IPS-15b (cell line): ENCODE results near the gene CA12.

Experiments used
- H3K27me3 ChIP-seq: one replicate; pipeline ENCODE4 v1.6.1; 2013; ENCODE audit warnings: low read length; ENCODE audit not compliant: control insufficient read depth, insufficient read depth
- H3K36me3 ChIP-seq: one replicate; pipeline ENCODE4 v1.6.1; 2013; ENCODE audit warnings: low read length; ENCODE audit not compliant: control insufficient read depth, insufficient read depth
- H3K4me1 ChIP-seq: one replicate; pipeline ENCODE4 v1.6.1; 2013; ENCODE audit warnings: mild to moderate bottlenecking, low read length; ENCODE audit not compliant: control insufficient read depth, insufficient read depth
- H3K4me3 ChIP-seq: one replicate; pipeline ENCODE4 v1.5.1; 2013; ENCODE audit warnings: low read depth, low read length
- H3K9ac ChIP-seq: one replicate; pipeline ENCODE4 v1.6.1; 2013; ENCODE audit warnings: low read depth, mild to moderate bottlenecking, low read length
- H3K9me3 ChIP-seq: one replicate; pipeline ENCODE4 v1.6.1; 2013; ENCODE audit warnings: mild to moderate bottlenecking, low read length; ENCODE audit not compliant: control insufficient read depth, insufficient read depth

The CA12 gene

DNA sequence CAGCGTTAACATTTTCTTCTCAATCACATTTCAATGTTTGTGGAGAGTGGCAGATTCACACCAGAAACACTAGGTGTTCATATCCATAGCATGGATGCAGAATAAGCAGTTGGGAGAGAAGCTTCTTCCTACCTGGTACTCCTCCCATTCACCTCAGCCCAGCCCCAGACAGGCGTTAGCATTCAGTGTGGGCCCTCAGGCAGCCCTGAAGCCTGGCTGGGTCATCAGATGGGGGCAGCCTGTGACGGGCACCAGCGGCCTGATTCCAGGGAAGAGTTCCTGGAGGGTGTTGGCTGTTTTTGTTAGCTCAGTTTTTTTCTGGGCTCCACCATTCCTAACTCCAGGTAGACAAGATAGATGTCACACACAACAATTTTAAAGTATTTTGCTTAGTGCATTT is 73.2 kb downstream of the CA12 start:
- Histone ChIP-seq H3K27me3 (no peaks in the 10 kb centered on the region), H3K9me3 (no peaks in the 10 kb centered on the region), H3K4me1 (peaks cover 8% of the 10 kb centered on the region), H3K9ac (no peak overlapping the region), H3K4me3 (no peak overlapping the region), H3K36me3 (no peaks in the 10 kb centered on the region)

DNA sequence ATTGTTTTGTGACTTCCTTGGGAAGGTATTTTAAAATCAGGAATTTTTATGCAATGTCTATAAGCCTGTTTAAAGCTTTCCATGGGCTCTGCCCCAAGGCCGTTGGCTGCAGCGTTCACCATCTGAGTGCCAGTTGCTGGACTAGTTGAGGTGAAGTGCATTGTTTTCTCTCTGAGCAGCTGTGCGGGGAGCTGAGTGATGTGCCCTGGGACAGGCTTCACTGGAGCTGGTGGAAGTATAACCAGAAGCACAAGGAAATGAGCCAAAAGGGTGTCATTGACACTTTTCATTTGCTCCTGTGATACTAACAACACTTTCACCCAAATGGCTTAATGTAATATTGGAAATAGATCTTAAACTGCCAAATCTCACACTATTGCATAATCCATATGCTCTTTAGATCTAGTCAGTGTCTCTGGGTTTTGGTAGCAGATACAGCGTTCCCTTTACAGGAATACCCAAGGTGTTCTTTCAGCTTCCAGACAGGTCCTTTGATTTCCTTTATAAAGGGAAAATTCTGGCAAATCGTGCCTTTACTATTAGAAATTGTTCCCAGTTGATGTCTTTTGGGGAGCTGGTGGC is 75.1 kb downstream of the CA12 start:
- H3K27me3 ChIP-seq, result no peaks in the 10 kb centered on the region
- no peak overlapping the region for H3K9ac ChIP-seq
- H3K4me1 ChIP-seq, result no peaks in the 10 kb centered on the region
- no peak overlapping the region for H3K4me3 ChIP-seq
- no peaks in the 10 kb centered on the region for H3K36me3 ChIP-seq
- no peaks in the 10 kb centered on the region for H3K9me3 ChIP-seq

DNA sequence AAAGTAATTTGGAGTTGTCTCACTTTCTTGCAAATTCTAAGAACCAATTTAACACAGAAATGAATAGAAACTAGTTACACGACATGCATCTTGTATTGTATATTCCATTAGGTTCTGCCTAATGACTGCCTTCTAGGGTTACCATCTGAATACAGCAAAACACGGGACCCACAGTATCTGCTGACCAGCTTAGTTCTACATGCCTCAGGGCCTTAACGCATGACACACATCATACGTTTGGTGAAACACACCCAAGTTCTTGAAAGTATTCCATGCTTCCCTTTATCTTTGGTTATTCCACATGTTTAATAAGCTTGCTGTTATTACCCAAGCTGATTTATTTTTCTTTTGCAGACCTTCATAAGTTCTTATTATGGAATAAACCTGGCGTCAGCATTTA is 76.4 kb downstream of the CA12 start:
- no peaks in the 10 kb centered on the region for H3K9me3 ChIP-seq
- no peaks in the 10 kb centered on the region for H3K27me3 ChIP-seq
- H3K36me3 ChIP-seq, result no peaks in the 10 kb centered on the region
- H3K9ac ChIP-seq, result no peak overlapping the region
- no peak overlapping the region for H3K4me3 ChIP-seq
- no peaks in the 10 kb centered on the region for H3K4me1 ChIP-seq

DNA sequence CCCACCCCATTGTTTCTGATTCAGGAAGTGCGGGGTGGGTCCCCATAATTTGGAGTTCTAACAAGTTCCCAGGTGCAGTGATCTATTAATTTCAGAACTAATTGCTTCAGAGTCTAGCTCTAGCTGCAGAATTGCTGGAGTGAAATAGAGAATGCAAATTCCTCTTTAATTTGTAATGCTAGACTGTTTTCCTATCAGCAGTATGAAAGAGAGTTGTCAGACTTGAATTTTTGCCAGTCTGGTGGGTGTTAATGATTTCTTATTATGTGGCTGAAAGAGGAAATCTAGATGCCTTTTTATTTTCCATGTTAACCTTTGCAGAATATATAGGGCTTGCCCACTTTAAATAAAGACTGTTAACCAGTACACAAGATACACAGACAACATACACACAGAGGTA is 80.6 kb downstream of the CA12 start:
- peaks cover 2% of the 10 kb centered on the region for H3K4me1 ChIP-seq
- no peak overlapping the region for H3K4me3 ChIP-seq
- no peaks in the 10 kb centered on the region for H3K36me3 ChIP-seq
- no peaks in the 10 kb centered on the region for H3K27me3 ChIP-seq
- no peak overlapping the region for H3K9ac ChIP-seq
- no peaks in the 10 kb centered on the region for H3K9me3 ChIP-seq

DNA sequence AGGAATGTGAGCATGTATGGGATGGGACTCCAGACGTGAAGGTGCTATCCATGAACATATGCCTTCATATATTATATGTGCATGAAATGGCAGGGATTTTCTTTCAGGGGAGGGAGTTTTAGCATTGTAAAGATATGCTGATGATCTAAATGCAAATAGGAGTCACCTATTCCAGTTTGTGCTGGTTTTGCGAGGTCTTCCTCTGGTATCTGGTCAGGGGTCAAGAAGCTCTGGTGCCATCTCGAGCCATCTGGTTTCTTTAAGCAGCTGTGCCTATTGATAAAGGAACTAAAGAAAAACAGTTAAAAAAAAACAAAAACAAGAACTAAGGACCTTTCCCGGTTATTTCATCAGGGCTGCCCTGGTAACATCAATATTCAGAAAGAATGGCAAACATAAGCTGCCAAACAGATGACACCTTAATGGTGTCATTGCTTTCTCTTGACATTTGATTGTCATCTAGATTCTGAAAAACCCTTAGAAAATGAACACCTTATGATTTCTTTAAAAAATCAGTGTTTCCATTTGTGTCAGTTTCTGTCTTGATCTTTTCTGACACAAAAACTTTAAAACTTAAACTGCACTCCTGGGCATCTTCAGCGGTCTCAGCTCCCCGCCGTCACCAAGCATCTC is 81.6 kb downstream of the CA12 start:
- Histone ChIP-seq H3K9ac (no peak overlapping the region), H3K4me3 (no peak overlapping the region), H3K27me3 (no peaks in the 10 kb centered on the region), H3K9me3 (no peaks in the 10 kb centered on the region), H3K4me1 (peaks cover 2% of the 10 kb centered on the region), H3K36me3 (no peaks in the 10 kb centered on the region)

DNA sequence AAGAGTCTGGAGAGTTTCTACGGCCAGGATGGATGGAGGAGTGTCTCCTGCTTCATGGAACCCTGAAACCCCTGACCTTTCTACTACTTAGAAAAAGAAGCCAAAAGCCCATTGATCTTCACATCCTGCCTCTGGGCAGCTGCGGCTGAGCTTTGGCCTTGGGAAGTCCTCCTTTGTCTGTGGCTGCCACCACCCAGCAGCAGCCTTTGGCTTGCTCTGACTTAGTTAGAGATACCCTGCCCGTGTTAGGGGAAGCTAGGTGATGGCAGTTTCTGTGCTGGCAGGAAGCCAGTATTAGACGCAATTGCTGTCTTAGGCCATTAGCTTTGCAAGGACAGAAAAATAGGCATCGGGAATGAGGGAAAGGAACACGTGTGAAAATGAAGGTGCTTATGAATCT is 85.5 kb downstream of the CA12 start:
- Histone ChIP-seq H3K9me3 (no peaks in the 10 kb centered on the region), H3K4me3 (no peak overlapping the region), H3K9ac (no peak overlapping the region), H3K36me3 (no peaks in the 10 kb centered on the region), H3K27me3 (no peaks in the 10 kb centered on the region), H3K4me1 (peaks cover 2% of the 10 kb centered on the region)

DNA sequence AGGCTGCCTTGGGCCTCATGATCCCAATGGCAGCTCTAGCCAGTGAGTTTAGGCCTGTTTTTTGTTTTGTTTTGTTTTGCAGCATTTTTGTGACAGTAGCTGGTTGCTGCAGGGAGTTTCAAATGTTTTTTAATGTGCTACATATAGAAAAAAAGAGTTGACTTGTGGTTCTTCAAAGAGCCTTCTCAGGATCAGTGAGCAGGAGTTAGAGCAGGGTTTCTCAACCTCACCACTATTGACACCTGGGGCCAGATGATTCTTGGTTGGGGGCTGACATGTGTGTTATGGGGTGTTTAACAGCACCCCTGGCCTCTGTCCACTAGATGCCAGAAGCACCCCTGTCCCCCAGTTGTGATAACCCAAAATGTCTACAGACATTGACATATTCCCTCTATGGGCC is 86.3 kb downstream of the CA12 start:
- no peaks in the 10 kb centered on the region for H3K36me3 ChIP-seq
- H3K9me3 ChIP-seq, result no peaks in the 10 kb centered on the region

DNA sequence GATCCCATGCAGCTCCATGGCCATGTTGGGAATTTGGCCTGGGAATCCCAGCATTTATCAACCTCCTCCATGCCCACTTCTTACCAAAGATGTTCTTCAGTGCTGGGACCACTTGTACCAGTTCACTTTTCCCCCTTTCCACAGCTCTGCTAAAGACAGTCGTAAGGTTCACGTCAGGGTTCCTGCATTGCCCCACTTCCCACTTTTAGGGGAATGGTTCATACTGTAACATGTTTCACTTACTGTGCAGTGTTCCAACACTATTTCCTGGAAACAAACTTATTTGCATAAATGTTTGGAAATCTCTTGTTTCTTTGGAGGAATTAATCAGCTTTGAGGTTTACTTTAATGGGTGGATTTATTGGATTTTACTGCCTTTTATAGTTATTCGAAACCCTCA is 87.3 kb downstream of the CA12 start:
- Histone ChIP-seq H3K27me3 (no peaks in the 10 kb centered on the region), H3K4me3 (no peak overlapping the region), H3K9ac (no peak overlapping the region), H3K36me3 (no peaks in the 10 kb centered on the region), H3K4me1 (no peaks in the 10 kb centered on the region), H3K9me3 (no peaks in the 10 kb centered on the region)

More for the DNA sequence above, 86.3 kb downstream of the CA12 start:
- Histone ChIP-seq H3K27me3 (no peaks in the 10 kb centered on the region), H3K4me1 (peaks cover 2% of the 10 kb centered on the region), H3K9ac (no peak overlapping the region), H3K4me3 (no peak overlapping the region)

DNA sequence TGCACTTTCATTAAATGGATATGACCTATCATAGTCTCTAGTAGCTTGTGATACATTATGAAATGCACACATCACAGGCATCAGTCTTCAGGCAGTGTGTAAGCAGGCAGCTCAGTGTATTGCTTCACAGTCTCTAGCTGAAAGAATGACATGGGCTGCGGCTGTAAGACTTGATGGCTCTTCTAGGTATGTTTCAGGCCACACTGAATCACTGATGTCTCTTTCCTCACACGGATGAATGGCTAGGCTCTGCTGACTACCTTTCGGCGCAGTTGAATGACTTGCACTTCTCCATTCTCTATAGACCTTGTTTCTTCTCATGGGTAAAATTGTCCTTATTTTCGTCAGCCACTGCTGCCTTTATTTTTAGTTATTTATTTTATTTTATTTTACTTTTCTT is 88.9 kb downstream of the CA12 start:
- Histone ChIP-seq H3K4me3 (no peak overlapping the region), H3K4me1 (no peaks in the 10 kb centered on the region), H3K27me3 (no peaks in the 10 kb centered on the region), H3K9ac (no peak overlapping the region), H3K36me3 (no peaks in the 10 kb centered on the region), H3K9me3 (no peaks in the 10 kb centered on the region)

DNA sequence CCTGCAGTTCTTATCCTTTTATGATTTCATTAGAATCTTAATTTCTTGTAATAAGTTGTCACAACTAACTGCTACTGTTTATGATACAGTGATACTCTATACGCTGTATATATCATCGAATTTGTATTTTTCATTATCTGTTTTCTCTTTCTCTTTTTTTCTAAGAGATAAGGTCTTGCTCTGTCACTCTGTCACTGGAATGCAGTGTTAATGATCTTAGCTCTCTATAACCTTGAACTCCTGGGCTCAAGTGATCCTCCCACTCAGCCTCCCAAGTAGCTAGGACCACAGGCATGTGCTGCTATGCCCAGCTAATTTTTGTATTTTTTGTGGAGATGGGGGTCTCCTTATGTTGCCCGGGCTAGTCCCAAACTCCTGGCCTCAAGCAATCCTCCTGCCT is 89.4 kb downstream of the CA12 start:
- no peak overlapping the region for H3K9ac ChIP-seq
- H3K4me1 ChIP-seq, result no peaks in the 10 kb centered on the region
- H3K9me3 ChIP-seq, result no peaks in the 10 kb centered on the region
- H3K27me3 ChIP-seq, result no peaks in the 10 kb centered on the region
- no peaks in the 10 kb centered on the region for H3K36me3 ChIP-seq
- H3K4me3 ChIP-seq, result no peak overlapping the region

DNA sequence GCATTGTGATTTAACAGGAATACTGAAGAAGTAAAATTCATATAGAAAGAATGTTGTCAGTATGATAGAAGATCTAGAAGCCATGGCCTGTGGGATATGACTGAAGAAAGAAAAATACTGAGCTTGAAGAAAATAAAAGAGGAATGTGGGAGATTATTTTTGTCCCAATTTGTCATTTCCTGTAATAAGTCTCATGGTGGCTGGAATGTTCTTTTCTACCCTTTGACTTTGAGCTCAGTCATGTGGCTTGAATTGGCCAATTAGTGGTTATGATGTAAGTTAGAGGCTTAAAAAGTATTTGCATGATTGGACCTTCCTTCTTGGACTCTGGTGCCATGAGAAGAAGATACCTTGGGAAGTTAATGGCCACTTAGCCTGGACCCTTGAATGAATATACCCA is 90.1 kb downstream of the CA12 start:
- Histone ChIP-seq H3K9me3 (no peaks in the 10 kb centered on the region), H3K9ac (no peak overlapping the region), H3K4me3 (no peak overlapping the region), H3K4me1 (no peaks in the 10 kb centered on the region), H3K27me3 (no peaks in the 10 kb centered on the region), H3K36me3 (no peaks in the 10 kb centered on the region)

DNA sequence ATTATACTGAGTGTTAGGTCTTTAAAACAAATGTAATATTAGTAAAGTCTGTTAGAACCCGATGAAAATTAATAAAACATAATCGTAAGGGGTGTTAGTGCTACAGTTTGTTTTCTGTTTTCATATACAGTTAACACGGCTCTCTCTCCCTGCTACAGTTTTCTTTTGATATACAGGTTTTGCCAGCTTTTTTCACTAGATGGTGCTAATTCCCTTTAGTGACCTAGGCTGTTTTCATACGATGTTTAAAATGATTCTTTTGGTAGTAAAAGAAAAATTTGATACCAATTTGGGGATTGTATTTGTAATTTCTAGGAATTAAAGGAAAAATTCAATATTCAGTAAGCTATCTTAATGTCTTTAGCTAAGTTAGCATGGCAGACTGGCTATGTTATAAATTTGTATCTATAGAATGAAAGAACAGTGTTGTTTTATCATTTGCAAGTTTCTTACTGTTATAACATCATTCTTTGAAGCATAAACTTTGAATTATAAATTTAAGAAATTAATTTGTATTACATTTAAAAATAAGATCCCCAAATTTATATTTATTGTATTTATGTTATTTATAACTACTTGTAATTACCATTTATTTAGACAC is 92.8 kb downstream of the CA12 start:
- no peaks in the 10 kb centered on the region for H3K36me3 ChIP-seq
- H3K27me3 ChIP-seq, result no peaks in the 10 kb centered on the region
- H3K9ac ChIP-seq, result no peak overlapping the region
- H3K9me3 ChIP-seq, result no peaks in the 10 kb centered on the region
- no peaks in the 10 kb centered on the region for H3K4me1 ChIP-seq
- H3K4me3 ChIP-seq, result no peak overlapping the region
